ENCODE measurements around the gene TYW1B. TPM values are rescaled to one million over a fixed set of nuclear protein-coding genes. Genes with fewer than 3 reads are reported as not detected.

TYW1B gene
- 2.9 to 3.2 TPM (median 3.0 TPM) in 5 replicates for total RNA-seq (2022; extraction: Qiagen RNA extraction)

DNA sequence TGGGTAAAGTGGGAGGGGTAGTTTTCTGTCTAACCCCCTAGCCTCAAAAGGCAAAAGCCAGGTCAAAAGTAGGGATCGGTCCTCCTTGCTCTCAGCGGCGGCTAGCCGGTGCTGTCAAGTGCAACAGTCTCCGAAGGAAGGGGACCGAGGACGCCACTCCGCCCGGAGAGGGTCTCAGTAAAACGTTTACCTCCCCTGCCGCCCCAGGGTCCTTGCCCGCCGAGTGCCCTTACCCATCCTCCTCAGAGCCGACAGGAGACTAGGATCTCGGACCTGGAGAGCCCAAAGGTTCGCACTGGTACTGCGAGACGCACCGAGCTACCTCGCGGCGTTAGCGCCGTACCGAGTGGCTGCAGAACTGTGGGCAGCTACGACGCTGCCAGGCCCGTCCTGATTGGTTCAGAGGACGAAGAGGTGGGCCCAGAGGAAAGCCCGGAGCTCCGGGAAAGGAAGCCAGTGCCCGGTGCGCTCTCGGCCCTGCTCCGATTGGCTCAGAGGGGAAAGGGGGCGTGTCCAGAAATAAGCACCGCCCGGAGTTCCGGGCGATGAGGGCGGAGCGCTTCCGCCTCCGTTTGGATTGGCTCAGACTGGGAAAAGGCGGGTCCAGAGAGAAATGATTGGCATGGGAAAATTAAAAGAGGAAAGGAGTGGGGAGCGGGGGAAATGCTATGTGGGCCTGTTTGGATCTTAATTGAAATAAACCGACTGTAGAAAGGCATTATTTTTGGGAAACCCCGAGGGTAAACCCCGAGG, at the start of gene TYW1B:
Gene TYW1B, minus strand, starts transcription at position 362 of the 753 bp plus-strand sequence. Its CDS starts 125 bp downstream, at position 237.

Other genes starting within 250 kb of the TYW1B start
- 31.4 to 46.0 TPM (median 45.2 TPM) in 5 replicates for gene POM121, start 96.9 kb upstream of the TYW1B start, total RNA-seq (2022; extraction: Qiagen RNA extraction)
- gene TRIM74, start 141.3 kb upstream of the TYW1B start, total RNA-seq (2022; extraction: Qiagen RNA extraction): 0.33 to 0.41 TPM (median 0.40 TPM) in 4 of 5 replicates, not detected in the other
- gene SPDYE8, start 201.6 kb upstream of the TYW1B start, total RNA-seq (2022; extraction: Qiagen RNA extraction): not detected in 5 replicates
- not detected in 5 replicates for gene SPDYE11, start 229.7 kb upstream of the TYW1B start, total RNA-seq (2022; extraction: Qiagen RNA extraction)